RWPE2 (cell line): ENCODE results near the gene EFS.

Experiments
- ATAC-seq: fragments of 200-7000 bp; cut with Tn5 transposase; 3 replicates; pipeline ENCODE4 v1.9.1; 2021; ENCODE audit warnings: low read depth
- DNase-seq: peaks from one replicate; pipeline ENCODE4 v3.0.0-alpha.2; 2020; ENCODE audit warnings: low spot score
- H3K27ac ChIP-seq: fragments of 450-650 bp; 2 replicates; pipeline ENCODE4 v1.5.1; 2017; ENCODE audit warnings: mild to moderate bottlenecking; ENCODE audit not compliant: poor library complexity, severe bottlenecking
- H3K27me3 ChIP-seq: fragments of 250-450 bp; sonication (Bioruptor Pico); 2 replicates; pipeline ENCODE4 v1.5.1; 2021; ENCODE audit warnings: mild to moderate bottlenecking, moderate library complexity; ENCODE audit not compliant: insufficient read depth, poor library complexity, severe bottlenecking
- H3K36me3 ChIP-seq: fragments of 250-450 bp; sonication (Bioruptor Pico); 2 replicates; pipeline ENCODE4 v1.5.1; 2020; ENCODE audit warnings: low read depth, mild to moderate bottlenecking, moderate library complexity
- H3K4me1 ChIP-seq: fragments of 250-450 bp; sonication (Bioruptor Pico); 2 replicates; pipeline ENCODE4 v1.5.1; 2021; ENCODE audit warnings: mild to moderate bottlenecking, moderate library complexity; ENCODE audit not compliant: insufficient read depth, poor library complexity, severe bottlenecking
- H3K4me3 ChIP-seq: fragments of 250-450 bp; sonication (Bioruptor Pico); 2 replicates; pipeline ENCODE4 v1.5.1; 2021; ENCODE audit warnings: mild to moderate bottlenecking, moderate library complexity; ENCODE audit not compliant: severe bottlenecking
- H3K9me3 ChIP-seq: fragments of 250-450 bp; sonication (Bioruptor Pico); 2 replicates; pipeline ENCODE4 v1.5.1; 2021; ENCODE audit warnings: mild to moderate bottlenecking, moderate library complexity; ENCODE audit not compliant: severe bottlenecking
- CTCF ChIP-seq: fragments of 450-650 bp; IDR thresholded peaks from one replicate; pipeline ENCODE4 v1.5.1; 2017; ENCODE audit warnings: mild to moderate bottlenecking, moderate library complexity; ENCODE audit not compliant: poor library complexity, severe bottlenecking

The EFS gene

DNA sequence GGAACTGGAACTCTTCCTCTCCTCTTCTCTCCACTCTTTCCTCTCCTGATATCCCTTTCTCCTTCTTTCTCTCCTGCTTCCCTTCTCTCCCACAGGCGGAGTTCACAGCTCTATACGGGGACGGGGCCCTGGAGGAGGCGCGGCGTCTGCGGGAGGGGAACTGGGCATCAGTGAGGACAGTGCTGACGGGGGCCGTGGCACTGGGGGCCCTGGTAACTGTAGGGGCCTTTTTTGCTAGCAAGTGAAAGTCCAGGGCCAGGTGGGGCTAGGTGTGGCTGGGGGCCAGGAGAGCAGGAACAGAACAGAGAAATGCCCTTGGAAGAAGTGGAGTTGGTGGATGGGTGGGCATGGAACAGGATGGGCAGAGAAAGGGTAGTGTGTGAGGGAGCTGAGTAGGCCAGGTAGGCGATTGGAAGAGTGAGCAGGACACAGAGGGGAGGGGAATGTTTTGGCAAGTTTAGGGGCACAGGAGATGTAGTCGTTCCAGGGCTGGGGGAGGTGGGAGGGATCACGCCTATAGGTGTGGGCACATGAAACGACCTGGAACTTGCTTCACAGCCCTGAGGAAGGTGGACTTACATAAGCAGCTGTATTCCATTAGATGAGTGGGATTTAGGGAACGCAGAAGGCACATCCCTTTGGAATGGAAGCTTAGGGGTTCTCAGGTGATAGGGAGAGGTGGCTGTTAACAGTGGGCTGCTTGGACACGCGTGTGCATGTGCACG lies 56.1 kb downstream of the EFS start:
- no peak for TF ChIP-seq CTCF
- H3K27ac ChIP-seq, result peak overlapping the region; percentile 65
- peaks cover 16% of the 10 kb centered on the region for H3K4me1 ChIP-seq
- no peak overlapping the region for H3K4me3 ChIP-seq
- no peaks in the 10 kb centered on the region for H3K9me3 ChIP-seq
- H3K27me3 ChIP-seq, result no peaks in the 10 kb centered on the region
- peaks cover 65% of the 10 kb centered on the region for H3K36me3 ChIP-seq
- no peak for DNase-seq
- no peak for ATAC-seq

GRCh38 chr14:23307687-23308644 lies 57.0 kb downstream of the EFS start:
- TF ChIP-seq CTCF, result no peak
- Histone ChIP-seq H3K4me1 (peaks cover 16% of the 10 kb centered on the region), H3K4me3 (peak overlapping the region; percentile 81)

GRCh38 chr14:23307146-23307530 lies 57.8 kb downstream of the EFS start:
- Histone ChIP-seq H3K27me3 (no peaks in the 10 kb centered on the region), H3K4me1 (peaks cover 16% of the 10 kb centered on the region), H3K27ac (peak overlapping the region; percentile 65), H3K9me3 (no peaks in the 10 kb centered on the region), H3K4me3 (peak overlapping the region; percentile 81), H3K36me3 (peaks cover 48% of the 10 kb centered on the region)
- TF ChIP-seq CTCF, result no peak
- DNase-seq (no peak), ATAC-seq (no peak)

More at GRCh38 chr14:23307687-23308644, 57.0 kb downstream of the EFS start:
- peak; percentile 43 for ATAC-seq
- Histone ChIP-seq H3K36me3 (peaks cover 57% of the 10 kb centered on the region), H3K27me3 (no peaks in the 10 kb centered on the region), H3K9me3 (no peaks in the 10 kb centered on the region), H3K27ac (peak overlapping the region; percentile 65)
- DNase-seq, result no peak

DNA sequence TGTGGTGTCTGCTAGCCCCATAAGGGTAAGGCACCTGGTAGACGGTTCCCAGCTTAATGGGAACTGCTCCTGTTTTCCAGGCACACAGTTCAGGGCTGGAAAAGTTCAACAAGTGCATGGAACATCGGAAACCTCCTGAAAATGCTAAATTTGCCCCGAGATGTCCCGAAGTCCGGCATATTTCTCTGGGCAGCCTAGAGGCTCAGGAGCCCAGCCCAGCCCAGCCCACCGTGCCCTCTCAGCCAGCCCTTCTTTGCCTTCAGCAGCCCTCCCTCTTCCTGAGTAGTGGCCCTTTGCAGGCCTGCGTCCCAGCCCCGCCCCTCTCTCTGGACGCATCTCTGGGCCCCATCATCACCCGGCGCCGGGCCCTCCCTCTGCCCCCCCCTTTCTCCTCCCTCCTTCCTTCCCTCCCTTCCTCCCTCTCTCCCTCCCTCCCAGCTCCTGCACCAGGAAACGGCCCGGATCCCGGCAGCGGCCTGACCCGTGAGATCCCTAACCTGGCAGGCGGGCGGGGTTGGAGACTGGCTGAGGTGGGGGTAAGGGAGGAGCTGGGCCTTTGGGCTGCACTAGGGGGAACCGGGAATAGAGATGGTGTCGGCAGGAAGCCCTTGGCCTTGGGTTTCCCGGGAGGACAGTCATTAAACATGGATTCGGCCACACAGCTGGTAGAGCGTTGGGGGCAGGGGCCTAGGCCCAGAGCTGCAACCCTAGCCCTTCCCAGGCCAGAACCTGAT lies 58.4 kb downstream of the EFS start, which contains the start of gene BCL2L2:
TSS of gene BCL2L2 (plus strand) at position 422 of the 734 bp plus-strand sequence. CDS start 935 bp downstream, outside the sequence.
- ATAC-seq, result peak; percentile 53
- peaks cover 43% of the 10 kb centered on the region for H3K36me3 ChIP-seq
- H3K4me3 ChIP-seq, result peak within 1 kb of the TSS; percentile 81
- peak within 1 kb of the TSS; percentile 65 for H3K27ac ChIP-seq
- H3K9me3 ChIP-seq, result no peaks in the 10 kb centered on the region
- no peaks in the 10 kb centered on the region for H3K27me3 ChIP-seq
- peaks cover 16% of the 10 kb centered on the region for H3K4me1 ChIP-seq
- TF ChIP-seq CTCF, result no peak
- peak; percentile 94 for DNase-seq
